SJCRH30 (cell line): ENCODE measurements around the gene MT1F. TPM values are rescaled to one million over a fixed set of nuclear protein-coding genes. Genes with fewer than 3 reads are reported as not detected.

Experiments
- DNase-seq, 2 experiments: peaks; one replicate each; pipeline ENCODE4 v3.0.0-alpha.2; 2015 to 2020
- H3K27ac ChIP-seq: fragments of 250-450 bp; sonication (Bioruptor Pico); 2 replicates; pipeline ENCODE4 v1.5.1; 2020; ENCODE audit warnings: mild to moderate bottlenecking, moderate library complexity
- H3K27me3 ChIP-seq: fragments of 250-450 bp; sonication (Bioruptor Pico); 2 replicates; pipeline ENCODE4 v1.5.1; 2020; ENCODE audit warnings: mild to moderate bottlenecking, moderate library complexity
- H3K36me3 ChIP-seq: fragments of 250-450 bp; sonication (Bioruptor Pico); 2 replicates; pipeline ENCODE4 v1.5.1; 2020; ENCODE audit warnings: mild to moderate bottlenecking, moderate library complexity
- H3K4me1 ChIP-seq: fragments of 250-450 bp; sonication (Bioruptor Pico); 2 replicates; pipeline ENCODE4 v1.5.1; 2020; ENCODE audit warnings: mild to moderate bottlenecking, moderate library complexity
- H3K4me3 ChIP-seq: fragments of 250-450 bp; sonication (Bioruptor Pico); 2 replicates; pipeline ENCODE4 v1.5.1; 2020; ENCODE audit warnings: mild to moderate bottlenecking, moderate library complexity
- H3K9me3 ChIP-seq: fragments of 250-450 bp; sonication (Bioruptor Pico); replicated peaks from 2 replicates; pipeline ENCODE4 v1.5.1; 2020; ENCODE audit warnings: mild to moderate bottlenecking, moderate library complexity
- total RNA-seq: library from RNA; depleted of rRNA; stranded (reverse); fragments of >200 nt; shearing (Covaris generic); gene quantifications from 2 replicates; pipeline ENCODE4 v1.2.3, GENCODE V29; 2014

MT1F gene
- total RNA-seq, 1 experiment from 2014 or later: not detected

DNA sequence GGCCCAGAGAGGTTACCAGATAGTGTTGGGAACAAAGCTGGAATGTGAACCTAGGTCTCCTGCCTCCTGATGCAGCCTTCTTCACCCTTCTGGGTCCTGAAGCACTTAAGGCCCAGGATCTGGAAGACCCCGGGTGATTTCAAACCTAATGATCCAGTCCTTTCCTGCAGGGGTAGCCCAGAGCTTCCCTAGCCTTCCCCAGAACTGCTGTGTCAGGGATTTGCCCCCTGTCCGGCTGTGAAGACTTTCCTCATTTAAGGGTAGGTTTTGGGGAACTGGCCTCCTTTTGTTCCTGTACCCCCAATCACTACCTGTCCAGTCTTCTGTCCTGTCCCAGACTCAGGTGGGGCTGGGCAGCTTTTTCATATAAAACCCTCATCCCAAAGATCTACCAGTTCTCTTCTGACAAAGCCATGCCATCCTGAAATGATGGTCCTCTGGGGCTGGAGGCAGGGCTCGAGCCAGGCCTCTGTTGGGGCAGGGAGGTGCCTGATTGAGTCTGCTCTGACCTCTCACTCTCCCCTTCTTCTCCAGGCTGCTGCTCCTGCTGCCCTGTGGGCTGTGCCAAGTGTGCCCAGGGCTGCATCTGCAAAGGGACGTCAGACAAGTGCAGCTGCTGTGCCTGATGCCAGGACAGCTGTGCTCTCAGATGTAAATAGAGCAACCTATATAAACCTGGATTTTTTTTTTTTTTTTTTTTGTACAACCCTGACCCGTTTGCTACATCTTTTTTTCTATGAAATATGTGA lies 25.8 kb downstream of the MT1F start:
- H3K4me1 ChIP-seq: peaks cover 13% of the 10 kb centered on the region
- H3K36me3 ChIP-seq: no peaks in the 10 kb centered on the region
- no peak overlapping the region for H3K27ac ChIP-seq
- peak overlapping the region; percentile 70; the same call in 1 of the 2 replicates for H3K4me3 ChIP-seq
- no peaks in the 10 kb centered on the region for H3K9me3 ChIP-seq
- H3K27me3 ChIP-seq: no peaks in the 10 kb centered on the region
- no peak for DNase-seq

DNA sequence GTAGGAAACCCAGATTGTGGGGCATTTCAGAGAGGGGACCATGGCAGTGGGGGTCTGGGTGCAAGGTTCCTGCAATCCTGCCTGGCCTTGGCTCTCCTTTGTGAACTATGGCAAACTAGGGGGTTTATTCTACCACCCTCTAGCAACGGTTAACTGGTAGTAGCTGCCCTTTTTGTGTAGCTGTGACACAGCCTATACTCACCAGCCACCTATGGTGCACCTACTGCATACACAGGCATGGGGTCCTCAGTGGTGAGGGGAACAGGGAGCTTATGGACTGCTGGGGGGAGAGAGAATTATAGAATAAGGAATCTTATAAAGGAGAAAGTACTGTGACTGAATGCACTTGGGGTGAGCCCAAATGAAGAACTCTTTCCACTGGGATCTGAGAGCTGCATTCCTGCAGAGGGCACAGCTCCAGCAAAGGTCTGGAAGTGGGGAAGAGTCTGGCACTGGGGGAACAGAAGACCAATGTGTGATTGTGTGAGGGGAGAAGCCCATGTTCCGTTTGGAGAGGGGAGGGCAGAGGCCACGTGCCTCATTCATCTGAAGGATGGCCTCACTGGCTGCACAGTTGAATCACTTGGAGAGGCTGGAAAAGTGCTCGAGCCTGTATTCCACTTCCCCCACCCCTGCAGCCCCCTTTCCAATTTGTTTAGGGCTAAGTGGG lies 26.6 kb downstream of the MT1F start:
- Histone ChIP-seq H3K9me3 (no peaks in the 10 kb centered on the region), H3K4me1 (peaks cover 19% of the 10 kb centered on the region), H3K27ac (no peak overlapping the region), H3K36me3 (no peaks in the 10 kb centered on the region), H3K27me3 (no peaks in the 10 kb centered on the region), H3K4me3 (no peak overlapping the region)
- no peak for DNase-seq

DNA sequence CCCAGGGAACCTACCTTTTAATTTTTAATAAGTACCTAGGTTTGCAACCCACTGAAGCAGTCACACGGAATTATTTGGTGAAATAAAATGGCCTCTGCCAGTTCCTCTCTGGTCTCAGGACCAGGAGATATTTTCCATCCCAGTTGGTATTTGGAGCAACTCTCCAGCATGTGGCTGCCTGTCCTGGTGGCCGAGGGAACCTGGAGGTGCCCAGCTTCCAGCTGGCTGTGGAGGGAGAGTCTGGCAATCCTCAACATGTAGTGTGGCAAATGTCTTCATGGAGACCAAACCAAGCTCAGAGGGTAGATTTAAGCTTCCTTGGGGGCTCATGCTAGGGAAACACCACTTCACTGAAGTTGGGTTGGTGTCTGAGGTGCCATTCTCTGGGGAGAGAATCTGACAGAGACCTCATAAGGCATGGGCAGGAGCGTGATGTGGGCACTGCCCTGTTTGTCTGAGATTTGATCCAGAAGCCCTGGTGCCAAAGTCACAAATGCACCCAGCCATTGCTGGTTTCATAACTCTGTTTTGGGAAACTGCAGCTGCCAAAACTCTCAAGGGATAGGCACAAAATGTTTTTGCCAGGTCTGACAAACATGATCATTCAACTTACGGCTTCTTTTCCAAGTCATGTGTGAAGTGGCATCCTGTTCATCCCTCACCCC lies 27.3 kb downstream of the MT1F start:
- H3K27ac ChIP-seq: no peak overlapping the region

DNA sequence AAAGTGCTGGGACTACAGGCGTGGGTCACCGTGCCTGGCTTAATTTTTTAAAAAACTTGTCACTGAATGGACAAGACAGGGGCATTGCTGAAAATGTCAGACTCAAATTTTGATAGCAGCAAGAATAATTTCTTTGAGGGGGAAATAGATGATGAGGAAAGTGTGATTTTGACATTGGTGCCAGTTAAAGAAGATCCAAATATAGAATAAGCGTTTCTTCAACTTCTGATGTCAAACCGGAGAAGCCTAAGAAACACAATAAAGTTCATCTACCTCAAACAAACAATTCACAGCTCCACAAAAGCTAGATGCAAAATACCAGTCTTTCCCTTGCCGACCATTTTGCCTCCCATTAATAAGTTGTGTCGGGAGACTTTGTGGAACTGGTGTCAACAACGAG lies 29.0 kb downstream of the MT1F start:
- Histone ChIP-seq H3K4me1 (peaks cover 24% of the 10 kb centered on the region), H3K36me3 (no peaks in the 10 kb centered on the region), H3K4me3 (no peak overlapping the region), H3K9me3 (no peaks in the 10 kb centered on the region), H3K27me3 (no peaks in the 10 kb centered on the region), H3K27ac (no peak overlapping the region)
- no peak for DNase-seq

More for the DNA sequence above, 27.3 kb downstream of the MT1F start:
- DNase-seq: no peak
- Histone ChIP-seq H3K9me3 (no peaks in the 10 kb centered on the region), H3K4me1 (peaks cover 24% of the 10 kb centered on the region), H3K27me3 (no peaks in the 10 kb centered on the region), H3K36me3 (no peaks in the 10 kb centered on the region), H3K4me3 (no peak overlapping the region)

DNA sequence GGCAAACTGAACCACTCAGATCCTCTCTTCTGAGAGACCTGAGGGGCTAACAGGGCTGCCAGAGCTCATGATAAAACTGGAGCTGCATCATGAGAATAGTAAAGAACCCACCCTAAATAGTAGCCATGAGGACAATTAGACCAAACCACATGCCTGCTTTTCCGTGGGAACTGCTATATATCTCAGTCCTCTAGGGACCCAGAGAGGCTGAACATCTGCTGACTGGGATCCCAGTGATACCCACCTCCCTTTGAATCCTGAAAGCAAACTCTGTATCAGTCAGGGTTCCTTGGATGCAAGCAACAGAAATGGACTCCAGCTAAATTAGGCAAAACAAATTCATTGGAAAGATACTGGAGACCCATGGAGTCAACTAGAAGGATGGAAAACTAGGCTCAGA lies 31.0 kb downstream of the MT1F start:
- Histone ChIP-seq H3K4me3 (no peak overlapping the region), H3K27me3 (no peaks in the 10 kb centered on the region), H3K27ac (peak overlapping the region; percentile 18), H3K9me3 (no peaks in the 10 kb centered on the region), H3K4me1 (peaks cover 16% of the 10 kb centered on the region), H3K36me3 (no peaks in the 10 kb centered on the region)
- peak; percentile 66 to 83 for DNase-seq

DNA sequence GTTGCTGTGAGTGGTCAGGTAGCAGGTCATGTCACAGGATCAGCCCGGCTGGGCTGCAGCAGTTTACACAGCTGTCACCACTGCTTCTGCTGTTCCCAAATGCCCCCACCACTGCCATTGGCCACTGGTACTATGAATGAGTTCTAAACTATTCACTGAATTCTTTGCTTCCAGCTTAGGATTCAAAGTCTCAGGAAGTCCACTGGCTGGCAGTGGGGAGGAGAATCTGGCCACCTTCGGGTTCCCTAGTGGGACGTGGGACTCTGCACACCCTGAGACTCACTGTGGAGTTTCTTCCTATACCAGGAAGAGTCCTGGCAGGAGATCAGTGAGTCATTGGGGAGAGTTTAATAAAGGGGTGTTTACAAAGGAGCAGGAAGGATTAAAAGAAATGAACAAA lies 31.4 kb downstream of the MT1F start:
- no peak overlapping the region for H3K4me3 ChIP-seq
- H3K9me3 ChIP-seq: no peaks in the 10 kb centered on the region
- no peaks in the 10 kb centered on the region for H3K36me3 ChIP-seq
- no peaks in the 10 kb centered on the region for H3K27me3 ChIP-seq
- H3K27ac ChIP-seq: peak overlapping the region; percentile 18
- peak; percentile 82 to 89 for DNase-seq
- peaks cover 16% of the 10 kb centered on the region for H3K4me1 ChIP-seq

DNA sequence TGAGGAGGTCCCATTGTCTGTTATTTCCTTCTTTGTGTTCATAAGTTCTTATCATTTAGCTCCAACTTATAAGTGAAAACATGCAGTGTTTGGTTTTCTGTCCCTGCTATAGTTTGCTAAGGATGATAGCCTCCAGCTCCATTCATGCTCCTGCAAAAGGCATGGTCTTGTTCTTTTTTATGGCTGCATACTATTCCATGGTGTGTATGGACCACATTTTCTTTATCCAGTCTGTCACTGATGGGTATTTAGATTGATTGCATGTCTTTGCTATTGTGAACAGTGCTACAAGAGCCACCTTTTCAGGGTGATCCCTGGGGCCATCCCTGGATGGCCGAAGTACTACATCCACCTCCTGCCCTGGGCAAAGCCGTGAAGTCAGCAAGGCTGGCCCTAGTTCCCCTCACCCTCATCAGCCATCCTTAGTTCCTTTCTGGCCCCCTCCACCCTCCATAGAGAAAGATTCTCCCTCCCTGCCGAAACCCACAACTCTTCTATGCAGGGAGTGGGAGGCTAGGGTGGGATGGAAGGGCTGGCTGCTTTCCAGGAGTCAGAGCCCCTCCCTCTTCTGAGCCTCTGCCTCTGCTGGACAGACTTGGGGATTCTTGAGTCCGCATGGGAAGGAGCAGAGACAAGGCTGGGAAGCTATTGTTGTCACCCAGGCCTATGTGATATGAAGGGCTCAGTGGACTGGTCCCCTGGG lies 32.8 kb downstream of the MT1F start:
- H3K9me3 ChIP-seq: no peaks in the 10 kb centered on the region
- no peak overlapping the region for H3K27ac ChIP-seq
- no peak for DNase-seq

DNA sequence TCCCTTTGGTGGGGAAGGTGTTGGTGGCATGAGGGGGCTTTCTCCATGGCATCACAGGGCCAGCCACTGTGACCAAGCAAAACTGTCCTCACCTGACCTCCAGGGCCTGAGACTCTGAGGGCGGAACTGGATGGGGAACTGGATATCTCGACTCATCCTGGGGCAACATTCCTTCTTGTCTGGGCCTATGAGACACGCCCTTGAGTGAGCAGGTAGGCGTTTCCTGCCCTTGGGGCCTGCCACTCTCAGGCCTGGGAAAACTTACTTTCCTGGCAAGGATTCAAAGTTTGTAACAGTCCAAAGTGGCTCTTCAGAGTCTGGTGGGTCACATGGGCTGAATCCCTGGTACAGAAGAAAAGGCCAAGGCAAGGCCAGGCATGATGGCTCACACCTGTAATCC lies 34.1 kb downstream of the MT1F start:
- no peaks in the 10 kb centered on the region for H3K27me3 ChIP-seq
- peaks cover 16% of the 10 kb centered on the region for H3K4me1 ChIP-seq
- H3K4me3 ChIP-seq: no peak overlapping the region
- peak; percentile 30 to 53 for DNase-seq
- H3K27ac ChIP-seq: no peak overlapping the region
- H3K9me3 ChIP-seq: no peaks in the 10 kb centered on the region
- no peaks in the 10 kb centered on the region for H3K36me3 ChIP-seq

More for the DNA sequence above, 32.8 kb downstream of the MT1F start:
- no peaks in the 10 kb centered on the region for H3K27me3 ChIP-seq
- no peak overlapping the region for H3K4me3 ChIP-seq
- peaks cover 16% of the 10 kb centered on the region for H3K4me1 ChIP-seq
- H3K36me3 ChIP-seq: no peaks in the 10 kb centered on the region

DNA sequence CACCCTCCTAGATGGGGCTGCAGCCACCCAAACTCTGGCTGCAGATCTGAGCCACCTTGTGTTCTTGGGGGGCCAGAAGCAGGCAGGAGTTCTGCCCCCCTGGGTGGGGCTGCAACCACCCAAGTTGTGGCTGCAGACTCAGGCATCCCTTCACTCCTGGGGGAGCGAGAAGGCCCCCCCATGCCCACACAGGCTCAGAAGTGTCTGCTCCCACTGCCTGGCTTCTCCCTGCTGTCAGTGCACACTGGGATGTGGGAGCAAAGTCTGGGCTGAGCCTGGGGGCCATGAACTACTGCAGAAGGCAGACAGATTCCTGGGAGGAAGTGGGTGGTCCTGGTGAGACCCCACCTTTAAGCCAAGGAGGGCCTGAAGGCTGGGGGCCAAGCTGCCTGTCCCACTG lies 37.5 kb downstream of the MT1F start:
- no peak overlapping the region for H3K27ac ChIP-seq
- no peaks in the 10 kb centered on the region for H3K9me3 ChIP-seq
- no peaks in the 10 kb centered on the region for H3K4me1 ChIP-seq
- H3K36me3 ChIP-seq: no peaks in the 10 kb centered on the region
- H3K27me3 ChIP-seq: no peaks in the 10 kb centered on the region
- no peak overlapping the region for H3K4me3 ChIP-seq
- DNase-seq: no peak

DNA sequence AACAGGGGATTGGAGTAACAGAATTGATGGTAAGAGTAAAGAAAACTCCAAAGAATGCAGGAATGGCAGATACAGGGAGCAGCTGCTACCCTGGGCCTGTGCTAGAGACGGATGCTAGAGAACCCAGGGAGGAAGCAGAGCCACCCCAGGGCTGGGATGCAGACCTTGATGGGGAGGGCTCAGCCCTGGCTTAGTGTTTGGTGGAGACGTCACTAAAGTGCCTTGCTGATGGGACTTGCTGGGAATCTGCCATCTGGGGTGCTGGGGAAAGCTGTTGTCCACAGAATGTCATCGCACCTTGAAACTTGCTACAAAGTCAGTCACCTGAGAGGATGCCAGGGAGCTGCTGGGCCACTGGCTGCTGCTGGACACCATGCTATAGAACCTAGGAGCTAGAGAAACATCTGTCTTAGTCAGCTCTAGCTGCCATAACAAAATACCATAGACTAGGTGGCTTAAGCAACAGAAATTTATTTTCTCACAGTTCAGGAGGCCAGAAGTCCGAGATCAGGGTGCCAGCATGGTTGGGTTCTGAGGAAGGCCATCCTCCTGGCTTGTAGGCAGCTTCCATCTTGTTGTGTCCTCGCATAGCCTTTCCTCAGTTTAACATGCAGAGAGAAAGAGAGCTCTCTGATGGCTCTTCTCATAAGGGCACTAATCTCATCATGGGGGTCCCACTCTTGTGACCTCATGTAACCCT lies 39.8 kb downstream of the MT1F start:
- Histone ChIP-seq H3K4me3 (no peak overlapping the region), H3K27me3 (no peaks in the 10 kb centered on the region), H3K9me3 (no peaks in the 10 kb centered on the region), H3K36me3 (no peaks in the 10 kb centered on the region), H3K4me1 (0 out of 2 replicates have a peak, but pooled peaks cover 4% of the 10 kb centered on the region), H3K27ac (no peak overlapping the region)
- DNase-seq: no peak

DNA sequence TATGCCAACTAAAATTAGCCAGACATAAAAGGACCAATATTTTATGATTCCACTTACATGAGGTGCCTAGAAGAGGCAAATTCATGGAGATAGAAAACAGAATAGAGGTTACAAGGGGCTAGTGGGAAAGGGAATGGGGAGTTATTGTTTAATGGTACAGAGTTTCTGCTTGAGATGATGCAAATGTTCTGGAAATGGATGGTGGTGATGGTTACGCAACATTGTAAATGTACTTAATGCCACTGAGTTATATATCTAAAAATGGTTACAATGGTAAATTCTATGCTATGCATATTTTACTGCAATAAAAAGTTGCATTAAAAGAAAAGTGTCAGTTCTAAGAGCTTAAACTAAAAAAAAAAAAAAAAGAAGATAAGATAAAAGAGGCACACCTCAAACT lies 42.4 kb downstream of the MT1F start:
- Histone ChIP-seq H3K36me3 (no peaks in the 10 kb centered on the region), H3K27ac (no peak overlapping the region), H3K9me3 (no peaks in the 10 kb centered on the region), H3K27me3 (no peaks in the 10 kb centered on the region), H3K4me3 (no peak overlapping the region), H3K4me1 (0 out of 2 replicates have a peak, but pooled peaks cover 4% of the 10 kb centered on the region)
- DNase-seq: no peak

DNA sequence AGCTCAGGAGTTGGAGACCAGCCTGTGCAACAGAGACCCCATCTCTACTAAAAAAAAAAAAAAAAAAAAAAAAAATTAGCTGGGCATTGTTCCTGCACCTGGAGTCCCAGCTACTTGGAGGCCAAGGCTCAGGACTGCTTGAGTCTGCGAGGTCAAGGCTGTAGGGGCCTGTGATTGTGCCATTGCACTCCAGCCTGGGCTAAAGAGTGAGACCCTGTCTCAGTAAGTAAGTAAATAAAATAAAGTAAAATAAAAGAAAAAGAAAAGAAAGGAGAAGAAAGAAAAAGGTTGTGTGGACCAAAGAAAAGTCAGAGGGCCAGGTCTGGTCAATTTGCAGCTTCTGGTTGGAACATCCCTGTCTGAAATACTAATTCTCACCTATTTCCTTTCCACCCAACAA lies 42.9 kb downstream of the MT1F start:
- H3K4me3 ChIP-seq: no peak overlapping the region
- no peaks in the 10 kb centered on the region for H3K9me3 ChIP-seq
- H3K27me3 ChIP-seq: no peaks in the 10 kb centered on the region
- no peak overlapping the region for H3K27ac ChIP-seq
- H3K36me3 ChIP-seq: no peaks in the 10 kb centered on the region
- no peak for DNase-seq
- H3K4me1 ChIP-seq: 0 out of 2 replicates have a peak, but pooled peaks cover 4% of the 10 kb centered on the region

DNA sequence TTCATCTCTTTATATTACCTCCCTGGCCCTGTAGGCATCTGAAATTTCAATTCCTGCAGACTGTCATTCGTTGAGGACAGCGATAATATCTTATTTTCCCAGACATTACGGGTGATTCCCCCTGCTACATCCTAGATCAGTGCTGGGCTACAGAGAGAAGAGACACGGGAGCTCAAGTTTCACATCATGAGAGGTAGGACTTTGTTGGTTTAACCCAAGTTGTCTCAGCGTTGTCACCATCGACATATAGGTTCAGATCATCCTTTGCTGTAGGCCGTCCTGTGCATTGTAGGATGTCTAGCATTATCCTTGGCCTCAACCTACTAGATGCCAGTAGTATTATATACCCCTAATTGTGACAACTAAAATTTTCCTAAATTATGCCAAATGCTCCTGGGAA lies 43.8 kb downstream of the MT1F start:
- H3K4me1 ChIP-seq: 0 out of 2 replicates have a peak, but pooled peaks cover 4% of the 10 kb centered on the region
- no peak for DNase-seq
- H3K4me3 ChIP-seq: no peak overlapping the region
- H3K27me3 ChIP-seq: no peaks in the 10 kb centered on the region
- H3K27ac ChIP-seq: no peak overlapping the region
- no peaks in the 10 kb centered on the region for H3K9me3 ChIP-seq
- no peaks in the 10 kb centered on the region for H3K36me3 ChIP-seq

DNA sequence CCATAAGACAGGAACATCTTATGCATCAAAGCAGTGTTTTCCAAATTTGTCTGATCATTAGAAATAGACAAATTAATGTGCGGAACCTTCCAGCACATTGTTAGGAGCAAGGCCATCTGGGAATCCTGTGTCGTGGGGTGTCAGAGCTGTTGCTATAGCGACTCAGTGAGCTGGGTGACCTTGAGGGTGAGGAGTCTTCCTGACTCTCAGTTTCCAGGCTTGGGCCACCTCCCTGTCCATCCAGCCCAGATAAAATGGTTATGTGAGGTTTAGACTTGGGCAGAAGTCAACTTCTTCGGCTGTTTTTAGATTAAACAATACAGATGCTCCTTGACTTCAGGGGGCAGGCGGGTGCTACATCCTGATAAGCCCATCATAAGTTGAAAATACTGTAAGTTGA lies 45.1 kb downstream of the MT1F start:
- Histone ChIP-seq H3K4me1 (0 out of 2 replicates have a peak, but pooled peaks cover 4% of the 10 kb centered on the region), H3K27me3 (no peaks in the 10 kb centered on the region), H3K27ac (no peak overlapping the region), H3K36me3 (no peaks in the 10 kb centered on the region), H3K4me3 (no peak overlapping the region), H3K9me3 (no peaks in the 10 kb centered on the region)
- no peak for DNase-seq
